A673 (cell line): ENCODE measurements around the gene TFDP2. TPM values are rescaled to one million over a fixed set of nuclear protein-coding genes. Genes with fewer than 3 reads are reported as not detected.
A peak's percentile ranks its signal among the peaks of the same experiment; 100 is the strongest.

ENCODE experiments used
- BruUV-seq: library from RNA; stranded (reverse); fragments of 400-500 nt; replicated peaks from 2 replicates; lab custom pipeline; 2021; lab: Mats Ljungman, UMichigan
- CTCF ChIA-PET: fragments of 300-600 bp; sonication (Branson Sonifier 250); formaldehyde crosslinking; loops from one replicate; lab custom pipeline; 2022; ENCODE audit warnings: antibody characterized with exemption; lab: Charles Lee
- POLR2A ChIA-PET: fragments of 300-600 bp; sonication (Branson Sonifier 250); formaldehyde crosslinking; loops from one replicate; lab custom pipeline; 2022; ENCODE audit warnings: antibody characterized with exemption; ENCODE audit not compliant: low non-redundant PET; lab: Charles Lee
- DNase-seq: peaks from one replicate; pipeline ENCODE4 v3.0.0-alpha.2; 2015; ENCODE audit warnings: low spot score
- H3K27ac ChIP-seq: fragments of 200-600 bp; sonication (generic); 2 replicates; pipeline ENCODE4 v1.5.1; 2016; ENCODE audit warnings: mixed run types, low read depth, mild to moderate bottlenecking, mixed read lengths, antibody characterized with exemption, low read length; ENCODE audit not compliant: poor library complexity, severe bottlenecking
- H3K27me3 ChIP-seq: fragments of 200-600 bp; sonication (generic); replicated peaks from 2 replicates; pipeline ENCODE4 v1.6.1; 2017; ENCODE audit warnings: mixed run types, low read depth, mild to moderate bottlenecking, mixed read lengths, antibody characterized with exemption, low read length; ENCODE audit not compliant: insufficient read depth, poor library complexity
- H3K36me3 ChIP-seq: fragments of 200-600 bp; sonication (generic); 2 replicates; pipeline ENCODE4 v1.6.1; 2016; ENCODE audit warnings: mixed run types, mild to moderate bottlenecking, mixed read lengths, antibody characterized with exemption, low read length; ENCODE audit not compliant: insufficient read depth, poor library complexity, severe bottlenecking
- H3K4me1 ChIP-seq: fragments of 200-600 bp; sonication (generic); 2 replicates; pipeline ENCODE4 v1.6.1; 2017; ENCODE audit warnings: mixed run types, mild to moderate bottlenecking, mixed read lengths, antibody characterized with exemption, low read length; ENCODE audit not compliant: insufficient read depth, poor library complexity, severe bottlenecking
- H3K4me3 ChIP-seq: fragments of 200-600 bp; sonication (generic); 2 replicates; pipeline ENCODE4 v1.5.1; 2016; ENCODE audit warnings: low read depth, mixed run types, mild to moderate bottlenecking, mixed read lengths, low read length; ENCODE audit not compliant: poor library complexity, severe bottlenecking
- H3K9me3 ChIP-seq: fragments of 200-600 bp; sonication (generic); 2 replicates; pipeline ENCODE4 v1.6.1; 2016; ENCODE audit warnings: mixed run types, low read depth, mild to moderate bottlenecking, mixed read lengths, antibody characterized with exemption, low read length; ENCODE audit not compliant: poor library complexity, severe bottlenecking
- CTCF ChIP-seq: fragments of 300-800, 200-600 bp; sonication (generic); conservative IDR thresholded peaks from 2 replicates; pipeline ENCODE4 v1.5.1; 2017; ENCODE audit warnings: low read depth, mild to moderate bottlenecking, antibody characterized with exemption, low read length, moderate library complexity, mixed read lengths
- EZH2 ChIP-seq: fragments of 200-600 bp; sonication (generic); IDR thresholded peaks from 2 replicates; pipeline ENCODE4 v1.6.1; 2017; ENCODE audit warnings: borderline replicate concordance, low read depth, mild to moderate bottlenecking, mixed read lengths, antibody characterized with exemption, low read length; ENCODE audit not compliant: poor library complexity, severe bottlenecking
- intact Hi-C: fragments of 100-400 bp; cut with micrococcal nuclease; formaldehyde crosslinking; loops from one replicate; pipeline ENCODE4 v1.10.0; 2022; ENCODE audit not compliant: unreplicated experiment
- total RNA-seq: library from RNA; stranded (reverse); gene quantifications from 2 replicates; pipeline ENCODE4 v1.2.3, GENCODE V29; 2021

Gene TFDP2
- total RNA-seq, 1 experiment from 2014 or later, result 41.6 TPM

GRCh38 chr3:142056656-142057330 lies 92.6 kb downstream of the TFDP2 start:
- Histone ChIP-seq H3K27me3 (no peaks in the 10 kb centered on the region), H3K27ac (no peak overlapping the region), H3K4me3 (no peak overlapping the region), H3K4me1 (no peaks in the 10 kb centered on the region), H3K9me3 (no peaks in the 10 kb centered on the region), H3K36me3 (no peaks in the 10 kb centered on the region)
- no peak for TF ChIP-seq CTCF
- no peak for TF ChIP-seq EZH2
- no TSS peak for BruUV-seq
- no peak for DNase-seq
- intact Hi-C loops, result no loop called here
- ChIA-PET CTCF (no interaction called here), POLR2A (no interaction called here)

GRCh38 chr3:142053835-142054234 lies 95.5 kb downstream of the TFDP2 start:
- Histone ChIP-seq H3K27ac (no peak overlapping the region), H3K27me3 (no peaks in the 10 kb centered on the region), H3K36me3 (no peaks in the 10 kb centered on the region), H3K9me3 (no peaks in the 10 kb centered on the region), H3K4me3 (no peak overlapping the region), H3K4me1 (no peaks in the 10 kb centered on the region)
- intact Hi-C loops, result no loop called here
- CTCF ChIA-PET, result no interaction called here
- TF ChIP-seq EZH2, result no peak
- TF ChIP-seq CTCF, result no peak
- BruUV-seq, result no TSS peak
- POLR2A ChIA-PET, result no interaction called here
- DNase-seq, result no peak

- CTCF ChIA-PET, result no interaction called here
- no peak overlapping the region for H3K27ac ChIP-seq
- H3K4me3 ChIP-seq, result no peak overlapping the region
- no peaks in the 10 kb centered on the region for H3K36me3 ChIP-seq
- no peaks in the 10 kb centered on the region for H3K4me1 ChIP-seq
- intact Hi-C loops, result no loop called here
- no peaks in the 10 kb centered on the region for H3K9me3 ChIP-seq
- BruUV-seq, result no TSS peak
- peak; percentile 18 for DNase-seq
- TF ChIP-seq CTCF, result no peak
- TF ChIP-seq EZH2, result no peak
- H3K27me3 ChIP-seq, result no peaks in the 10 kb centered on the region
- POLR2A ChIA-PET, result no interaction called here
Measured at GRCh38 chr3:142053244-142053643, 96.1 kb downstream of the TFDP2 start.
